A549 (cell line): ENCODE data around the gene PHACTR4.

ENCODE experiments used
- FOSL2 ChIP-seq, 2 experiments: fragments of 450-650 bp in 1 of 2; fragments of >200 bp in 1 of 2; sonication (Bioruptor Twin) in 1 of 2; formaldehyde crosslinking; IDR thresholded peaks; 2 replicates each; pipeline versions ENCODE4 v1.5.0 to v1.6.1; 2016 to 2020; ENCODE audit warnings: mild to moderate bottlenecking in 1 of 2, moderate library complexity in 1 of 2
- GATA3 ChIP-seq: IDR thresholded peaks from 2 replicates; pipeline ENCODE4 v1.6.1; 2012; ENCODE audit warnings: borderline replicate concordance
- JUN ChIP-seq, 2 experiments: fragments of >200 bp; sonication (Bioruptor Twin); formaldehyde crosslinking; IDR thresholded peaks; 2 replicates in 1 of 2; 3 replicates in 1 of 2; pipeline ENCODE4 v1.6.1; 2016 to 2017
- MYC ChIP-seq: IDR thresholded peaks from 2 replicates; pipeline ENCODE4 v1.6.1; 2012; ENCODE audit warnings: mild to moderate bottlenecking, inconsistent platforms, low read length, improper control_type of control experiment, borderline replicate concordance
- PBX3 ChIP-seq: IDR thresholded peaks from 2 replicates; pipeline ENCODE4 v1.6.1; 2012
- POLR2A ChIP-seq: IDR thresholded peaks from 2 replicates; pipeline ENCODE4 v1.6.1; 2012; ENCODE audit warnings: mild to moderate bottlenecking, low read length
- RNF2 ChIP-seq: fragments of 200-600 bp; sonication (generic); IDR thresholded peaks from 2 replicates; pipeline ENCODE4 v1.6.1; 2016; ENCODE audit warnings: low read depth, mild to moderate bottlenecking, antibody characterized with exemption, moderate library complexity, borderline replicate concordance
- SMC3 ChIP-seq: fragments of >200 bp; sonication (Bioruptor Twin); formaldehyde crosslinking; IDR thresholded peaks from 3 replicates; pipeline ENCODE4 v1.6.1; 2018; ENCODE audit warnings: inconsistent platforms
- USF2 ChIP-seq: fragments of 450-650 bp; IDR thresholded peaks from 2 replicates; pipeline ENCODE4 v1.6.1; 2014; ENCODE audit warnings: antibody characterized with exemption
- TF ChIP-seq, protein P1 (sequence below): fragments of >200 bp; sonication (Bioruptor Twin); formaldehyde crosslinking; IDR thresholded peaks from 3 replicates; pipeline ENCODE4 v1.5.1; 2016

DNA sequence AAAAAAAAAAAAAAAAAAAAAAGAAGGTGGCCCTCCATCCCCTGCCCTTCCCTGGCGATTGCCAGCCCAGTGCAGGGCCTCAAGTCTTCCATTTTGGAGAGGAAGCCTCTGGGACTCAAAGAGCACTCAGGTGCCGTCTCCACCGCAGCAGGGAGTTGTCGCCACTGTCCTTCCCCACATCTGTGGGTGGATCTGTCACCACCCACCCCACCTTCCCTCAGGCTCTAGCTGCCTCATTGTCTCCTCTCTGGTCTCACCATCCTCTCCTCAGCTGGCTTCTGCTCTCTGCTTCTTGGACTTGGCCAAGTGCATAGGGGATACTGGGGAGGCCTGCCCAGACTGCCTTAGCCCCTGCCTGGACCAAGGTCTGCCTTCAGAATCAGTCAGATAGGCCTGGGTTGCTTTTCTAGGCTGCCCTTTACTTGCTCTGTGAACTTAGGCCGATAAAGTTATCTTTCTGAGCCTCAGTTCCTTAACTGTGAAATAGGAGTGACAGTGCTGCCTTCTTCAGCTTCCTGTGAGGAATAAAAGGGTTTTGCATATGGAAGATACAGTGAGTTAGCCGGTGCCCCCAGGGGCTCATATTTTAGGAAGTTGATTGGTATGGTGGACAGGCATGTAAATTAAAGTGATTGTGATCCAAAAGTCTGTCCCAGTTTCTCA is 152.1 kb downstream of the PHACTR4 start:
- TF ChIP-seq MYC (no peak), USF2 (no peak), JUN (IDR thresholded peaks at IDR 0.05) (no peak), RNF2 (no peak), SMC3 (no peak), GATA3 (no peak), FOSL2 (IDR thresholded peaks at IDR 0.05) (no peak), FOSL2 (CRISPR knock-in tag; IDR thresholded peaks at IDR 0.05) (no peak), PBX3 (no peak), POLR2A (no peak)
- TF ChIP-seq, protein P1, sequence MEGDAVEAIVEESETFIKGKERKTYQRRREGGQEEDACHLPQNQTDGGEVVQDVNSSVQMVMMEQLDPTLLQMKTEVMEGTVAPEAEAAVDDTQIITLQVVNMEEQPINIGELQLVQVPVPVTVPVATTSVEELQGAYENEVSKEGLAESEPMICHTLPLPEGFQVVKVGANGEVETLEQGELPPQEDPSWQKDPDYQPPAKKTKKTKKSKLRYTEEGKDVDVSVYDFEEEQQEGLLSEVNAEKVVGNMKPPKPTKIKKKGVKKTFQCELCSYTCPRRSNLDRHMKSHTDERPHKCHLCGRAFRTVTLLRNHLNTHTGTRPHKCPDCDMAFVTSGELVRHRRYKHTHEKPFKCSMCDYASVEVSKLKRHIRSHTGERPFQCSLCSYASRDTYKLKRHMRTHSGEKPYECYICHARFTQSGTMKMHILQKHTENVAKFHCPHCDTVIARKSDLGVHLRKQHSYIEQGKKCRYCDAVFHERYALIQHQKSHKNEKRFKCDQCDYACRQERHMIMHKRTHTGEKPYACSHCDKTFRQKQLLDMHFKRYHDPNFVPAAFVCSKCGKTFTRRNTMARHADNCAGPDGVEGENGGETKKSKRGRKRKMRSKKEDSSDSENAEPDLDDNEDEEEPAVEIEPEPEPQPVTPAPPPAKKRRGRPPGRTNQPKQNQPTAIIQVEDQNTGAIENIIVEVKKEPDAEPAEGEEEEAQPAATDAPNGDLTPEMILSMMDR, result no peak
